Measurements from ENCODE around the gene SLC12A3.

GRCh38 chr16:56872863-56873391, 7.9 kb downstream of the SLC12A3 start:
- TF ChIP-seq CTCF (IDR thresholded peaks at IDR 0.05; ENCODE audit: poor library complexity), result no peak
- TF ChIP-seq EZH2 (IDR thresholded peaks at IDR 0.05; ENCODE audit: borderline replicate concordance), result no peak

Data from hepatocyte (in vitro differentiated cells).